HepG2 (cell line): ENCODE data around the gene SEC24D. TPM values are rescaled to one million over a fixed set of nuclear protein-coding genes. Genes with fewer than 3 reads are reported as not detected.

ENCODE experiments used
- AFF4 ChIP-seq: sonication (generic); formaldehyde crosslinking; IDR thresholded peaks from 2 replicates; pipeline ENCODE4 v1.4.0; 2020; ENCODE audit warnings: missing genetic modification reagents
- ATF7-NPFF ChIP-seq: sonication (generic); formaldehyde crosslinking; IDR thresholded peaks from 2 replicates; pipeline ENCODE4 v1.8.1; 2023; ENCODE audit warnings: mild to moderate bottlenecking, low read depth, missing genetic modification reagents, moderate library complexity
- CEBPB ChIP-seq: IDR thresholded peaks from 2 replicates; pipeline ENCODE4 v1.6.1; 2011; ENCODE audit warnings: low read depth, low read length, improper control_type of control experiment, borderline replicate concordance
- KDM5A ChIP-seq: fragments of 200-600 bp; sonication (generic); IDR thresholded peaks from 2 replicates; pipeline ENCODE4 v1.7.0; 2018; ENCODE audit warnings: antibody characterized with exemption, mild to moderate bottlenecking, low read length, borderline replicate concordance
- MYNN ChIP-seq: sonication (generic); formaldehyde crosslinking; IDR thresholded peaks from 2 replicates; pipeline ENCODE4 v1.4.0; 2020; ENCODE audit warnings: mild to moderate bottlenecking, low read depth, missing genetic modification reagents
- NFIB ChIP-seq: sonication (generic); formaldehyde crosslinking; IDR thresholded peaks from 2 replicates; pipeline ENCODE4 v1.9.0; 2021; ENCODE audit warnings: missing genetic modification reagents, mild to moderate bottlenecking, borderline replicate concordance
- TCF7 ChIP-seq: sonication (generic); IDR thresholded peaks from 2 replicates; pipeline ENCODE4 v1.6.1; 2016; ENCODE audit warnings: antibody characterized with exemption, low read depth
- ZC3H13 ChIP-seq: sonication (generic); formaldehyde crosslinking; IDR thresholded peaks from 2 replicates; pipeline ENCODE4 v1.8.1; 2023; ENCODE audit warnings: mild to moderate bottlenecking, missing genetic modification reagents, moderate library complexity
- ZNF263 ChIP-seq: sonication (generic); formaldehyde crosslinking; IDR thresholded peaks from 2 replicates; pipeline ENCODE4 v1.4.0; 2020; ENCODE audit warnings: missing genetic modification reagents
- ZNF770 ChIP-seq: sonication (generic); formaldehyde crosslinking; IDR thresholded peaks from 2 replicates; pipeline ENCODE4 v1.5.0; 2020; ENCODE audit warnings: mild to moderate bottlenecking, missing genetic modification reagents
- ZNF879 ChIP-seq: sonication (generic); formaldehyde crosslinking; IDR thresholded peaks from 2 replicates; pipeline ENCODE4 v1.8.1; 2023; ENCODE audit warnings: missing genetic modification reagents
- ZSCAN12 ChIP-seq: sonication (generic); formaldehyde crosslinking; IDR thresholded peaks from 2 replicates; pipeline ENCODE4 v1.9.0; 2021; ENCODE audit warnings: mild to moderate bottlenecking, missing genetic modification reagents
- ZSCAN31 ChIP-seq: sonication (generic); formaldehyde crosslinking; IDR thresholded peaks from 2 replicates; pipeline ENCODE4 v1.5.0; 2020; ENCODE audit warnings: low read depth, mild to moderate bottlenecking, missing genetic modification reagents
- polyA plus RNA-seq, 8 experiments: library from polyadenylated mRNA; depleted of rRNA in 3 of 8; stranded (reverse) in 7 of 8; unstranded in 1 of 8; fragments of >200 nt; fragmentation: Illumina TruSeq in 4 of 8; extraction: Trizol in 4 of 8; gene quantifications; 2 replicates each; pipeline versions ENCODE4 v1.2.1 to v1.2.3, GENCODE V29; 2011 to 2016; ENCODE audit warnings: low read depth in 4 of 8, missing spikeins in 1 of 8, mixed read lengths in 1 of 8; ENCODE audit not compliant: insufficient read depth in 1 of 8
- total RNA-seq, 5 experiments: library from RNA; depleted of rRNA; stranded (reverse); fragments of >200 nt; fragmentation: Illumina TruSeq; extraction: Trizol; gene quantifications; 2 replicates each; pipeline ENCODE4 v1.2.3, GENCODE V29; 2016; ENCODE audit warnings: low read depth in 1 of 5
- TF ChIP-seq, protein P1 (sequence below): sonication (generic); formaldehyde crosslinking; IDR thresholded peaks from 2 replicates; pipeline ENCODE4 v1.4.0; 2020; ENCODE audit warnings: missing genetic modification reagents, borderline replicate concordance
- TF ChIP-seq, protein P2 (sequence below), 2 experiments: sonication (generic) in 1 of 2; formaldehyde crosslinking in 1 of 2; IDR thresholded peaks; 2 replicates each; pipeline versions ENCODE4 v1.4.0 to v1.6.1; 2016 to 2020; ENCODE audit warnings: borderline replicate concordance in 1 of 2, low read depth in 1 of 2, mild to moderate bottlenecking in 1 of 2, missing genetic modification reagents in 1 of 2
- TF ChIP-seq, protein P3 (sequence below): sonication (generic); IDR thresholded peaks from 2 replicates; pipeline ENCODE4 v1.6.1; 2016; ENCODE audit warnings: low read depth, borderline replicate concordance

SEC24D gene
- total and polyA plus RNA-seq, 2 of the 13 experiments (the other 11 are each of a cell fraction or from before 2014, with no cell fraction given): 30.0 to 51.1 TPM

DNA sequence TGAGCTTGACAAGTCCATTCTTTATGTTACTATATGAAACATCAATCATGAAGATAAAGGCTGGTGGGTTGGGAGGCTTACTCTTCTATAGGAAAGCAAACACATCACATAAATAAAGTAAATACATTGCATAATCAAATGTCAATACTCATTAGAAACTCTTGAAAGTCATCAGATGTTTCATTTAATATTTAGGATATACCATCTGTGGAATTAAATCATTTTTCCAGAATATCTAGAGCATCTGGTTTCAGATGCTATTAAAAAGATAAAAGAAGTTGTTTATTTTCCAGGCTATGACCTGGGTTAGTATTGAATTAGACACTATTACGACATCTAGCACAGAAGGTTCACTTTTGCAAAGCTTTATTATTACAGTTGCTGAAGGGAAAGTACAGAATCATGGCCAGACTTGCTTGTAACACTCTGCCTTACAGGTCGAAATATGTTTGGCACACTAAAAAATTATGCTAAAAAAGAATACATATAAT, 78.1 kb downstream of the SEC24D start (continued):
- 0 out of 2 replicates have a peak, but pooled peaks have one; percentile 65 for TF ChIP-seq CEBPB
- no peak for TF ChIP-seq ZNF770 (CRISPR knock-in tag)
- TF ChIP-seq NFIB: no peak
- TF ChIP-seq ZC3H13 (CRISPR knock-in tag): no peak
- TF ChIP-seq, protein P1, sequence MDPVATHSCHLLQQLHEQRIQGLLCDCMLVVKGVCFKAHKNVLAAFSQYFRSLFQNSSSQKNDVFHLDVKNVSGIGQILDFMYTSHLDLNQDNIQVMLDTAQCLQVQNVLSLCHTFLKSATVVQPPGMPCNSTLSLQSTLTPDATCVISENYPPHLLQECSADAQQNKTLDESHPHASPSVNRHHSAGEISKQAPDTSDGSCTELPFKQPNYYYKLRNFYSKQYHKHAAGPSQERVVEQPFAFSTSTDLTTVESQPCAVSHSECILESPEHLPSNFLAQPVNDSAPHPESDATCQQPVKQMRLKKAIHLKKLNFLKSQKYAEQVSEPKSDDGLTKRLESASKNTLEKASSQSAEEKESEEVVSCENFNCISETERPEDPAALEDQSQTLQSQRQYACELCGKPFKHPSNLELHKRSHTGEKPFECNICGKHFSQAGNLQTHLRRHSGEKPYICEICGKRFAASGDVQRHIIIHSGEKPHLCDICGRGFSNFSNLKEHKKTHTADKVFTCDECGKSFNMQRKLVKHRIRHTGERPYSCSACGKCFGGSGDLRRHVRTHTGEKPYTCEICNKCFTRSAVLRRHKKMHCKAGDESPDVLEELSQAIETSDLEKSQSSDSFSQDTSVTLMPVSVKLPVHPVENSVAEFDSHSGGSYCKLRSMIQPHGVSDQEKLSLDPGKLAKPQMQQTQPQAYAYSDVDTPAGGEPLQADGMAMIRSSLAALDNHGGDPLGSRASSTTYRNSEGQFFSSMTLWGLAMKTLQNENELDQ (CRISPR knock-in tag): no peak
- TF ChIP-seq, protein P2, sequence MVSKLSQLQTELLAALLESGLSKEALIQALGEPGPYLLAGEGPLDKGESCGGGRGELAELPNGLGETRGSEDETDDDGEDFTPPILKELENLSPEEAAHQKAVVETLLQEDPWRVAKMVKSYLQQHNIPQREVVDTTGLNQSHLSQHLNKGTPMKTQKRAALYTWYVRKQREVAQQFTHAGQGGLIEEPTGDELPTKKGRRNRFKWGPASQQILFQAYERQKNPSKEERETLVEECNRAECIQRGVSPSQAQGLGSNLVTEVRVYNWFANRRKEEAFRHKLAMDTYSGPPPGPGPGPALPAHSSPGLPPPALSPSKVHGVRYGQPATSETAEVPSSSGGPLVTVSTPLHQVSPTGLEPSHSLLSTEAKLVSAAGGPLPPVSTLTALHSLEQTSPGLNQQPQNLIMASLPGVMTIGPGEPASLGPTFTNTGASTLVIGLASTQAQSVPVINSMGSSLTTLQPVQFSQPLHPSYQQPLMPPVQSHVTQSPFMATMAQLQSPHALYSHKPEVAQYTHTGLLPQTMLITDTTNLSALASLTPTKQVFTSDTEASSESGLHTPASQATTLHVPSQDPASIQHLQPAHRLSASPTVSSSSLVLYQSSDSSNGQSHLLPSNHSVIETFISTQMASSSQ (IDR thresholded peaks at IDR 0.05; ENCODE audit: low read depth): no peak
- TF ChIP-seq, protein P2 (CRISPR knock-in tag; IDR thresholded peaks at IDR 0.05; ENCODE audit: borderline replicate concordance): no peak
- no peak for TF ChIP-seq ATF7-NPFF (CRISPR knock-in tag)
- TF ChIP-seq KDM5A: no peak
- TF ChIP-seq TCF7: no peak
- TF ChIP-seq ZNF263 (CRISPR knock-in tag): no peak
- TF ChIP-seq ZSCAN31 (CRISPR knock-in tag): no peak
- TF ChIP-seq ZNF879: no peak
- TF ChIP-seq ZSCAN12: no peak
- no peak for TF ChIP-seq AFF4
- TF ChIP-seq, protein P3, sequence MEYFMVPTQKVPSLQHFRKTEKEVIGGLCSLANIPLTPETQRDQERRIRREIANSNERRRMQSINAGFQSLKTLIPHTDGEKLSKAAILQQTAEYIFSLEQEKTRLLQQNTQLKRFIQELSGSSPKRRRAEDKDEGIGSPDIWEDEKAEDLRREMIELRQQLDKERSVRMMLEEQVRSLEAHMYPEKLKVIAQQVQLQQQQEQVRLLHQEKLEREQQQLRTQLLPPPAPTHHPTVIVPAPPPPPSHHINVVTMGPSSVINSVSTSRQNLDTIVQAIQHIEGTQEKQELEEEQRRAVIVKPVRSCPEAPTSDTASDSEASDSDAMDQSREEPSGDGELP: no peak
- no peak for TF ChIP-seq MYNN
